BJ (cell line): Measurements from ENCODE around the gene HLA-DQA2. TPM values are rescaled to one million over a fixed set of nuclear protein-coding genes. Genes with fewer than 3 reads are reported as not detected.

Experiments used
- CTCF ChIA-PET: fragments of 350-600 bp; formaldehyde crosslinking; extraction: SDS; loops from one replicate; lab custom pipeline; 2021; ENCODE audit warnings: antibody characterized with exemption, inconsistent platforms; lab: Yijun Ruan, JAX
- POLR2A ChIA-PET: fragments of 300-600 bp; sonication (Branson Sonifier 250); formaldehyde crosslinking; extraction: SDS; loops from one replicate; lab custom pipeline; 2021; ENCODE audit warnings: antibody characterized with exemption; lab: Charles Lee
- DNase-seq: peaks from one replicate; pipeline ENCODE4 v3.0.0-alpha.2; 2011; ENCODE audit warnings: low read depth
- H3K27me3 ChIP-seq: 2 replicates; pipeline ENCODE4 v1.6.0; 2011; ENCODE audit warnings: low read length; ENCODE audit not compliant: control insufficient read depth, insufficient read depth
- H3K36me3 ChIP-seq: 2 replicates; pipeline ENCODE4 v1.5.1; 2011; ENCODE audit warnings: low read length; ENCODE audit not compliant: control insufficient read depth, insufficient read depth
- H3K4me3 ChIP-seq: 2 replicates; pipeline ENCODE4 v1.5.1; 2011; ENCODE audit warnings: low read depth, mild to moderate bottlenecking, control low read depth, low read length
- CTCF ChIP-seq: IDR thresholded peaks from 2 replicates; pipeline ENCODE4 v1.5.1; 2011; ENCODE audit warnings: low read depth, mild to moderate bottlenecking, control low read depth, inconsistent platforms, low read length, moderate library complexity; ENCODE audit not compliant: insufficient read depth
- polyA plus RNA-seq: library from polyadenylated mRNA; depleted of rRNA; stranded (reverse); fragments of >200 nt; gene quantifications from 2 replicates; pipeline ENCODE4 v1.2.3, GENCODE V29; 2011

Gene HLA-DQA2
- polyA plus RNA-seq, 1 experiment = not detected

GRCh38 chr6:32761072-32761471 lies 19.9 kb downstream of the HLA-DQA2 start:
- Histone ChIP-seq H3K4me3 (no peak overlapping the region), H3K36me3 (no peaks in the 10 kb centered on the region), H3K27me3 (no peaks in the 10 kb centered on the region; the same call in none of the 2 replicates)
- ChIA-PET CTCF (interaction anchor here (0.6 kb wide), 1 partner anchor 107 kb away, joined by 3 read pairs; no protein-coding TSS in a partner anchor), POLR2A (no interaction called here)
- no peak for DNase-seq
- no peak for TF ChIP-seq CTCF

- POLR2A ChIA-PET = no interaction called here
- no peaks in the 10 kb centered on the region; the same call in none of the 2 replicates for H3K27me3 ChIP-seq
- no peak for DNase-seq
- H3K36me3 ChIP-seq = no peaks in the 10 kb centered on the region
- H3K4me3 ChIP-seq = no peak overlapping the region
- CTCF ChIA-PET = no interaction called here
- TF ChIP-seq CTCF = no peak
Observed at GRCh38 chr6:32761548-32761947, 20.4 kb downstream of the HLA-DQA2 start.

GRCh38 chr6:32763421-32763820 lies 22.2 kb downstream of the HLA-DQA2 start, which contains the start of gene HLA-DQB2:
HLA-DQB2 (minus strand) TSS chr6:32763532; CDS start chr6:32763470, 62 bp downstream.
- POLR2A ChIA-PET = no interaction called here
- Histone ChIP-seq H3K36me3 (no peaks in the 10 kb centered on the region), H3K27me3 (peaks cover 1% of the 10 kb centered on the region; the same call in 1 of the 2 replicates), H3K4me3 (no peak within 1 kb of the TSS)
- CTCF ChIA-PET = no interaction called here
- no peak for DNase-seq
- no peak for TF ChIP-seq CTCF

GRCh38 chr6:32764048-32764447 lies 22.9 kb downstream of the HLA-DQA2 start:
- no peak overlapping the region for H3K4me3 ChIP-seq
- H3K36me3 ChIP-seq = no peaks in the 10 kb centered on the region
- ChIA-PET CTCF (no interaction called here), POLR2A (no interaction called here)
- DNase-seq = no peak
- no peak for TF ChIP-seq CTCF
- H3K27me3 ChIP-seq = peaks cover 1% of the 10 kb centered on the region; the same call in 1 of the 2 replicates

GRCh38 chr6:32772656-32773055 lies 31.5 kb downstream of the HLA-DQA2 start:
- TF ChIP-seq CTCF = no peak
- Histone ChIP-seq H3K4me3 (no peak overlapping the region), H3K36me3 (no peaks in the 10 kb centered on the region), H3K27me3 (no peaks in the 10 kb centered on the region; the same call in 1 of the 2 replicates)
- CTCF ChIA-PET = no interaction called here
- DNase-seq = no peak
- POLR2A ChIA-PET = no interaction called here
